ENCODE data around the gene CDYL. TPM values are rescaled to one million over a fixed set of nuclear protein-coding genes. Genes with fewer than 3 reads are reported as not detected.

CDYL gene
- total RNA-seq, 4 donors from 2014 or later, result 27.7 to 37.0 (median 33.1) TPM

DNA sequence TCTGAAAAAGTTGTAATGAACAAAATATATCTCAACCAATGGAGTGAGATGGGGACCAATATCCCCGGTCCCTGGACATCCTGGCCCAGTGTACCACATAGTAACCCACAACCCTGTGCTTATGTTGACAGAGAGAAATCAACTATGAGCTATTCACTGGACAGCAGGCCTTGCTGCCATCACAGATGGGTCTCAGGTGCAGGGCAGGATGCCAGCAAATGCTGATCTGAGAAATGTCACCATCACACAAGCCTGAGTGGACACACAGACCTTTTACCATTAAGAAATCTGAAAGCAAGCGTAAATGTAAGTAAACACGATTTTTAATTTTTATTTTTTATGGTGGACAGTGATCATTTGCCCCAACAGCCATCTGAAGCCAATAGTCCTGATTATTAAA is 218.5 kb downstream of the CDYL start:
- TF ChIP-seq, protein P1, sequence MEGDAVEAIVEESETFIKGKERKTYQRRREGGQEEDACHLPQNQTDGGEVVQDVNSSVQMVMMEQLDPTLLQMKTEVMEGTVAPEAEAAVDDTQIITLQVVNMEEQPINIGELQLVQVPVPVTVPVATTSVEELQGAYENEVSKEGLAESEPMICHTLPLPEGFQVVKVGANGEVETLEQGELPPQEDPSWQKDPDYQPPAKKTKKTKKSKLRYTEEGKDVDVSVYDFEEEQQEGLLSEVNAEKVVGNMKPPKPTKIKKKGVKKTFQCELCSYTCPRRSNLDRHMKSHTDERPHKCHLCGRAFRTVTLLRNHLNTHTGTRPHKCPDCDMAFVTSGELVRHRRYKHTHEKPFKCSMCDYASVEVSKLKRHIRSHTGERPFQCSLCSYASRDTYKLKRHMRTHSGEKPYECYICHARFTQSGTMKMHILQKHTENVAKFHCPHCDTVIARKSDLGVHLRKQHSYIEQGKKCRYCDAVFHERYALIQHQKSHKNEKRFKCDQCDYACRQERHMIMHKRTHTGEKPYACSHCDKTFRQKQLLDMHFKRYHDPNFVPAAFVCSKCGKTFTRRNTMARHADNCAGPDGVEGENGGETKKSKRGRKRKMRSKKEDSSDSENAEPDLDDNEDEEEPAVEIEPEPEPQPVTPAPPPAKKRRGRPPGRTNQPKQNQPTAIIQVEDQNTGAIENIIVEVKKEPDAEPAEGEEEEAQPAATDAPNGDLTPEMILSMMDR (IDR thresholded peaks at IDR 0.05; ENCODE audit: low read depth), result no peak

DNA sequence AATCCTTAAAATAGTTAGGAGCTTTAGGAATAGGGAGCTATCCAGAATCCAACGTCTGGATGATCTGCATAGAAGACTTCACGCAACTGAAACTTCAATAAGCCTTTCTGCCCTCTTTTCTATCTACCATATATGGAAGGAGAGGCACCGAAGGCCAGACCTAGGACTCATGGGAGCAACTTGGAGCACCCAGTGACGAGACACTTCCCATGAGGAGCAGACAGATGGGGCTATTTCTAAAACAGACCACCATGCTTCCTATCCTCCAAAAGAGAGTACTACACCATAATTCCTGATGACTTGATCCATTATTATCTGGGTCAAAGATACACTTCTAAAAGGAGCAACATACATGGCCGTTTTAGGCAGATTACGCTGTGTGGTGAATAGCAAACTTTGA is 221.7 kb downstream of the CDYL start:
- TF ChIP-seq, protein P1 (IDR thresholded peaks at IDR 0.05; ENCODE audit: low read depth), result no peak

DNA sequence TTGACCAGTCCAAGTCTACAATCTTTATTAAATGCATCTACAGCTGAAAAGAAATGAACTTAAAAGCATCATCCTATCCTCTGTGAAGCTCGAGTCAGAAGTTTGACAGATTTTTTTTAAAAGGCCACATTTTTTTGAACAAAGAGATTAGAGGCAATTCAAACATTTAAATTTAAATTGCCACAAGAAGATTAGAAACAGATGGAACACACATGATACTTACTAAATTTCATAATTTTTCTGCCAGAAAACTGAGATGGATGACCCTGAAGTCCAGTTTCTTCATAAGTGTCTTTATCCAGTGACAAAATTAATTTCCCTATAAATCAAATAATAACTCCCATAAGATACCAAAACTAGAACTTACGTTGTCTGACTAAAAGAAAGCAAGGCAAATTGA is 223.4 kb downstream of the CDYL start:
- TF ChIP-seq, protein P1 (IDR thresholded peaks at IDR 0.05; ENCODE audit: low read depth), result no peak

DNA sequence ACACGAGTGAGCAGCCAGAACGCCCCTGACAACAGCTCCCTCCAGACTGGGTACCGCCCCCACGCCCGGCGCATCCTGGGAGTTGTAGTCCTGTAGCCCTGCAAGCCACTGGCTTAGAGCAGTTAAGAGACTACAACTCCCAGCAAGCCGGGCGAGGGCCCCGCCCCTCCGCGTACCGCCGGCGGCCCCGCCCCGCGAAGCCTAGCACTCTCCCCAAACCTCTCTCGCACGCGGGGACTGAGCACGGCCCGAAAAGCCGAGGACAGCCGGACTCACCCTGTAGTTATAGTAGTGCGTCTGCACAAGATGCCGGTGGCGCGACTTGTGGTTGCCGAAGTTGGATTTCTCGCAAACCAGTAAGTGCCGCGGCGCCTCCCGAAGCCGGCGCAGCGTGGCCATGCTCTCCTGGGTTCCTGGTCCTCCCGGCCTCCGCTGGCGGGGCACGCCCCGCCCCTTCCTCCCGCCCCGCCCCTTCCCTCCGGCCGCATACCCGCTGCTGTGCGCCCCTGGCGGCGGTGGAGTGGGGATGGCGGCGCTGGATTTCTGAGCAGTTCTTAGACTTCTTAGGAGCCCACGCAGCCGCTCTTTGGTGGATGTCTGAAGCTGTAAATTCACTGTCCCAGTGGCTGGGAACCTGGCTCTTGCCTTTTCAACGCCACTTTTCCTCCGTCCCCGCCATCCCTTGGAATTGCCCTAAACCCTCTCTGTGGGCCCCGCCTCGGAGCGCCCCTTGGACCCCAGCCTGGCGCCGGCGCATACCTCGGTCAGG is 227.6 kb downstream of the CDYL start, which contains the start of gene RPP40:
Gene RPP40 (minus strand): TSS at position 434 of the 769 bp plus-strand sequence. CDS start 35 bp downstream, at position 399.
- TF ChIP-seq, protein P1 (IDR thresholded peaks at IDR 0.05; ENCODE audit: low read depth), result no peak

DNA sequence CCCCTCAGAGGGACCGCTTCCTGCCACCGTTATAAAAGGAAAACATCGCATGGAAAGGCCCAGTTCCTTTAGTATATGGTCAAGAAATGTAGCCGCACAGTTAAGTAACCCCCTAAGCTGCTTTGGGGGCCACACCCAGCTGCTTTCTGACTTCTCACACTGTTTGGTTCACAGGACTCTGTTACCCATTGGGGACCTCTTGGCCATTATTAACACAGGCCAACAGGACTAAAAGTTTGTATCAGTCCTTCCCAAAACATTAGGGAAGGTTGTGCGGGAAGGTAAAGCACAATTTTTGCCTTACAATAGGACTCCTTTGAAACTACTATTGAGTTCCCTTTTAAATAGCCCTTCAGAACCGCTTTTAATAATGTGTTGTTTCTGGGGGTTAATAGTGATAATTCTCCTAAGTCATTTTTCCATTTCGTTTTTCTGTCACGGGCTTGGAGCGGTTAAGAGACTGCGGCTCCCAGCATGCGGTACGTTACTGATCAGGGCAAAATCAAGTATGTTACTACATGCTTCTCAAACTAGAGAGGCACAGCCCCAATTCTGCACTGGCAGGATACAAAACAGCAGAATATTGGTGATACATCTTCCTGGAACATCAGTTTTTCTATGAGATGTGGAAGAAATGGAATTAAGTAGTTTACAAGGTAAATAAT is 228.3 kb downstream of the CDYL start:
- TF ChIP-seq, protein P1 (IDR thresholded peaks at IDR 0.05; ENCODE audit: low read depth), result no peak

Other genes with a start within 250 kb of the CDYL start
- gene RPP40, start 227.6 kb downstream of the CDYL start, total RNA-seq, result 10 to 100 TPM in 1 of 4 donors, 1 to 10 TPM in 3; 3.0 to 12.4 (median 6.4) TPM

Data from subcutaneous adipose tissue (tissue), 4 donors.